ENCODE measurements around the gene STK32A. TPM values are rescaled to one million over a fixed set of nuclear protein-coding genes. Genes with fewer than 3 reads are reported as not detected.

The STK32A gene
- total RNA-seq, 4 donors from 2014 or later: 9.6 to 35.2 (median 14.8) TPM

DNA sequence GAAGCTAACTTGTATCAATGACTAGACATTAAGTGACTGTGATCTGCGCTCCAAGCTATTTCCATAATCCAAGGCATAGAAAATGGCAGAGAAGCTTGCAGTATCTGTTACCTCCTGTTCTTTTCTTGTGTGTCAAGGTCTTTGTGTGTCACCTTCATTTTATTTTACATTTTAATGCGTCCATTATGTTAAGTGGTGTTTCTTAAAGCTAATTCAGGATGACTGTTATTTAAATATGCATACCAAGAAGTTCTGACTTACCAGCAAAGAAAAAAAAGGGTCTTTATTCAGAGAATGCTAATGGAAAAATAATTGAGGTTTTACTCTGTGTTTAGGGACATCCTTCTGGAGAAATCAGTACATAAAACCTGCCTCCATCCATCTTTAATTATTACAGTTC, 52.3 kb downstream of the STK32A start:
- 73 to 74% methylated on average over 2 of the region's 2 CpGs for WGBS, 2 donors
- H3K9me3 ChIP-seq: no peaks in the 10 kb centered on the region
- no peak for TF ChIP-seq POLR2A (IDR thresholded peaks at IDR 0.05)
- TF ChIP-seq, protein P1, sequence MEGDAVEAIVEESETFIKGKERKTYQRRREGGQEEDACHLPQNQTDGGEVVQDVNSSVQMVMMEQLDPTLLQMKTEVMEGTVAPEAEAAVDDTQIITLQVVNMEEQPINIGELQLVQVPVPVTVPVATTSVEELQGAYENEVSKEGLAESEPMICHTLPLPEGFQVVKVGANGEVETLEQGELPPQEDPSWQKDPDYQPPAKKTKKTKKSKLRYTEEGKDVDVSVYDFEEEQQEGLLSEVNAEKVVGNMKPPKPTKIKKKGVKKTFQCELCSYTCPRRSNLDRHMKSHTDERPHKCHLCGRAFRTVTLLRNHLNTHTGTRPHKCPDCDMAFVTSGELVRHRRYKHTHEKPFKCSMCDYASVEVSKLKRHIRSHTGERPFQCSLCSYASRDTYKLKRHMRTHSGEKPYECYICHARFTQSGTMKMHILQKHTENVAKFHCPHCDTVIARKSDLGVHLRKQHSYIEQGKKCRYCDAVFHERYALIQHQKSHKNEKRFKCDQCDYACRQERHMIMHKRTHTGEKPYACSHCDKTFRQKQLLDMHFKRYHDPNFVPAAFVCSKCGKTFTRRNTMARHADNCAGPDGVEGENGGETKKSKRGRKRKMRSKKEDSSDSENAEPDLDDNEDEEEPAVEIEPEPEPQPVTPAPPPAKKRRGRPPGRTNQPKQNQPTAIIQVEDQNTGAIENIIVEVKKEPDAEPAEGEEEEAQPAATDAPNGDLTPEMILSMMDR (IDR thresholded peaks at IDR 0.05): no peak
- TF ChIP-seq EP300 (IDR thresholded peaks at IDR 0.05): no peak

DNA sequence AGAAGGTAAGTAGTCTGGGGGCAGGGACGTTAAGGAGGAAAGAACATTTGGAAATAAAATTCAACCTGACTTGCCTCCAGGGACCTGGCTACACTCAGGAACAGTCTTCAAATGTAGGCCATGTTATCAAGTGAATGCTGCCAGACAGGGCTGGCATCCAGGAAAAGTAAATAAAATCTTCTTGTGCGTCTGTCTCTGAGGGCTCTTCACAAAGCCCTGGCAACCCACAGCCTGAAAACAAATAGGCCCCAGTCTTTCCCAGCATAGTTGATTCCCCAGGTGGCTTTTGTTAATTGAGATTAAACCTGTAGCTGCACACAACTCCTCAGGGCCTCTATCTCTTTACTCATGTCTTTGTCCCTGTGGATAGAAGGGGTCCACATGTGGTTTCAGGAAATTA, 55.4 kb downstream of the STK32A start:
- TF ChIP-seq EP300 (IDR thresholded peaks at IDR 0.05) (no peak), POLR2A (IDR thresholded peaks at IDR 0.05) (no peak)
- TF ChIP-seq, protein P1 (IDR thresholded peaks at IDR 0.05): no peak
- Histone ChIP-seq H3K9me3 (no peaks in the 10 kb centered on the region), H3K36me3 (peaks cover 0 to 5% (median 0%) of the 10 kb centered on the region in 3 donors), H3K4me3 (no peak overlapping the region), H3K27ac (no peak overlapping the region), H3K27me3 (no peaks in the 10 kb centered on the region), H3K4me1 (no peaks in the 10 kb centered on the region)
- no peak for DNase-seq (ENCODE audit: low spot score in 2 of 2)
- WGBS, 2 donors: 71 to 72% methylated on average over 2 of the region's 2 CpGs

More for the DNA sequence above, 52.3 kb downstream of the STK32A start:
- no peak overlapping the region for H3K4me3 ChIP-seq
- no peaks in the 10 kb centered on the region for H3K27me3 ChIP-seq
- no peak overlapping the region for H3K27ac ChIP-seq
- no peak for DNase-seq (ENCODE audit: low spot score in 2 of 2)
- no peaks in the 10 kb centered on the region for H3K4me1 ChIP-seq
- H3K36me3 ChIP-seq: peaks cover 0 to 5% (median 0%) of the 10 kb centered on the region in 3 donors

DNA sequence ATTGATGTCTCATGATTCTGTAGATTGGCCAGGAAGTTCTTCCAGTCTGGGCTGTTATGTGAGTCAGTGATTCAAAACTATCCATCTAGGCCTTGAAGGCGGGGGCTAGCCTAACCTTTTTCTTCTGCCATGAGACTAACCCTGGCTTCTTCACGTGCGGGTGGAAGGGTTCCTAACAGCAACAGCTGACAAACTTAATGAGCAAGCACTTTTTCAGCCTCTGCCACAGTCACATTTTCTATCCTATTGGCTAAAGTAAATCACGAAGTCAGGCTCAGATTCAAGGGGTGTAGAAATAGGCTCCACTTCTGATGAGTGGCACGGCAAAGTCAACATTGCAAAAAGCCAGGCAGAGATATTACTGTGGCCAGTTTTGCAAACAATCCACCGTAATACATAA, 68.4 kb downstream of the STK32A start:
- no peak overlapping the region for H3K4me3 ChIP-seq
- no peak overlapping the region for H3K27ac ChIP-seq
- H3K9me3 ChIP-seq: no peaks in the 10 kb centered on the region
- H3K36me3 ChIP-seq: no peaks in the 10 kb centered on the region
- DNase-seq (ENCODE audit: low spot score in 2 of 2): no peak
- no peaks in the 10 kb centered on the region for H3K4me1 ChIP-seq
- H3K27me3 ChIP-seq: no peaks in the 10 kb centered on the region
- 81 to 87% methylated on average over 6 of the region's 6 CpGs for WGBS, 2 donors
- no peak for TF ChIP-seq POLR2A (IDR thresholded peaks at IDR 0.05)
- TF ChIP-seq, protein P1 (IDR thresholded peaks at IDR 0.05): no peak
- no peak for TF ChIP-seq EP300 (IDR thresholded peaks at IDR 0.05)

DNA sequence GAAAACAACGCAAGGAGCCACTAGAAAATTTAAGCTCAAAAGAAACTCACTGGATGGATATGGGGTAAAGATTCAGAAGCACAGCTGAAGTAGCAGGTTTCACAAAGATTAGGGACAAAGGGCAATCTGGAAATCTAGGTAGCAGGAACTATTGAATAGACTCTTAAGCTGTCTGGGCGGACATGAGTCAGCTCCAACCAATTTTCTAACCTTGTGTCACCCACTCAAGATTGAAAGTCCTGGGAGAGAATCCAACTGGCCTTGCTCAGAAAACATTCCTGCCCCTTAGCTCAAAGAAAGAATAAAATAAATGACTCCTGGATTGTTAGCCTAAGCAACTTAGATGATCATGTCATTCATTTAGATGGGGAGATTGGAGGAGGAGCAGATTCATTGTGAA, 69.2 kb downstream of the STK32A start:
- no peaks in the 10 kb centered on the region for H3K9me3 ChIP-seq
- DNase-seq (ENCODE audit: low spot score in 2 of 2): no peak
- no peak overlapping the region for H3K27ac ChIP-seq
- H3K36me3 ChIP-seq: no peaks in the 10 kb centered on the region
- H3K4me3 ChIP-seq: no peak overlapping the region
- H3K27me3 ChIP-seq: no peaks in the 10 kb centered on the region
- no peaks in the 10 kb centered on the region for H3K4me1 ChIP-seq
- WGBS, 2 donors: 88 to 89% methylated on average over 2 of the region's 2 CpGs
- TF ChIP-seq POLR2A (IDR thresholded peaks at IDR 0.05): no peak
- TF ChIP-seq, protein P1 (IDR thresholded peaks at IDR 0.05): no peak
- TF ChIP-seq EP300 (IDR thresholded peaks at IDR 0.05): no peak

DNA sequence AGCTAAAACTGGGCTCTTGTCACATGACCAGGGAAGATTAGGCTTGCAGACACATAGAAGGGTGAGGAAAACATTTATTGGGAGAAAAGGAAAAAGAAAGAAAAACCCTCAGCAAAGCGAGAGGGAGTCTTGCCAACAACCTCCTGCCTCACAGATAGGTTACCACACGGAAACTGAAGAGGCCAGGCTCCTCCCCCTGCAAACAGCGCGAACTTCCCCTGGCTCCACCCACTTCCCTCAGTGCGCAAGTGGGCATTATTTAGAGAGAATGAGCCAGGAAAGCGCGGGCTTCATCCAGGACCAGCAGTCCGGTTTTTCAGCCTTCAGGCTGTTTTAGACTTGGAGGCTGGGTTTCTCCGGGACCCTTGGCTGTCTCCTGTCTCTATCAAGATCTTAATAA, 70.3 kb downstream of the STK32A start:
- 90 to 93% methylated on average over 9 of the region's 9 CpGs for WGBS, 2 donors
- Histone ChIP-seq H3K36me3 (no peaks in the 10 kb centered on the region), H3K27ac (no peak overlapping the region), H3K27me3 (no peaks in the 10 kb centered on the region), H3K4me1 (peaks cover 0 to 2% (median 0%) of the 10 kb centered on the region in 4 donors), H3K4me3 (no peak overlapping the region), H3K9me3 (no peaks in the 10 kb centered on the region)
- no peak for TF ChIP-seq EP300 (IDR thresholded peaks at IDR 0.05)
- TF ChIP-seq, protein P1 (IDR thresholded peaks at IDR 0.05): no peak
- no peak for TF ChIP-seq POLR2A (IDR thresholded peaks at IDR 0.05)
- DNase-seq (ENCODE audit: low spot score in 2 of 2): no peak

Measured in tibial nerve (tissue), 4 donors.